Inflammatory macrophage (primary cell): ENCODE results near the gene NPEPL1.

Experiments used
- DNase-seq, 2 donors: peaks; one replicate each; pipeline ENCODE4 v3.0.0-alpha.2; 2020 to 2022

The NPEPL1 gene

GRCh38 chr20:58657986-58658385 lies 34.6 kb upstream of the NPEPL1 start:
- no peak for DNase-seq

GRCh38 chr20:58658760-58659159 lies 33.8 kb upstream of the NPEPL1 start:
- no peak for DNase-seq

GRCh38 chr20:58659841-58660240 lies 32.8 kb upstream of the NPEPL1 start:
- no peak for DNase-seq

- no peak for DNase-seq
Measured at GRCh38 chr20:58660855-58661597, 31.6 kb upstream of the NPEPL1 start.

GRCh38 chr20:58661598-58662473 lies 30.8 kb upstream of the NPEPL1 start:
- DNase-seq, result no peak

GRCh38 chr20:58664331-58664730 lies 28.3 kb upstream of the NPEPL1 start:
- DNase-seq, result no peak

GRCh38 chr20:58664883-58665282 lies 27.7 kb upstream of the NPEPL1 start:
- DNase-seq, result no peak

GRCh38 chr20:58665606-58666005 lies 27.0 kb upstream of the NPEPL1 start:
- DNase-seq, result no peak

- peak in 1 of 2 donors; percentile 45 for DNase-seq
Measured at GRCh38 chr20:58666702-58667101, 25.9 kb upstream of the NPEPL1 start.

- no peak for DNase-seq
Measured at GRCh38 chr20:58667975-58668374, 24.6 kb upstream of the NPEPL1 start.

- DNase-seq, result no peak
Measured at GRCh38 chr20:58668901-58669286, 23.7 kb upstream of the NPEPL1 start.

- DNase-seq, result no peak
Measured at GRCh38 chr20:58669287-58670006, 23.2 kb upstream of the NPEPL1 start.

- DNase-seq, result no peak
Measured at GRCh38 chr20:58670102-58670501, 22.5 kb upstream of the NPEPL1 start.

- DNase-seq, result no peak
Measured at GRCh38 chr20:58670659-58671058, 21.9 kb upstream of the NPEPL1 start.

- no peak for DNase-seq
Measured at GRCh38 chr20:58673119-58673518, 19.5 kb upstream of the NPEPL1 start.

- no peak for DNase-seq
Measured at GRCh38 chr20:58675146-58675584, 17.4 kb upstream of the NPEPL1 start.

- no peak for DNase-seq
Measured at GRCh38 chr20:58675641-58676040, 17.0 kb upstream of the NPEPL1 start.

GRCh38 chr20:58676161-58676560 lies 16.4 kb upstream of the NPEPL1 start:
- DNase-seq, result no peak

- DNase-seq, result no peak
Measured at GRCh38 chr20:58677079-58677604, 15.5 kb upstream of the NPEPL1 start.

- no peak for DNase-seq
Measured at GRCh38 chr20:58677808-58678207, 14.8 kb upstream of the NPEPL1 start.

- DNase-seq, result no peak
Measured at GRCh38 chr20:58678806-58679205, 13.8 kb upstream of the NPEPL1 start.

GRCh38 chr20:58682656-58683531 lies 9.7 kb upstream of the NPEPL1 start:
- DNase-seq, result no peak
